Neural crest cell (in vitro differentiated cells): Measurements from ENCODE around the gene AIG1. TPM values are rescaled to one million over a fixed set of nuclear protein-coding genes. Genes with fewer than 3 reads are reported as not detected.

Experiments
- DNase-seq: peaks from one replicate; pipeline ENCODE4 v3.0.0; 2021; ENCODE audit warnings: low read depth, mixed read lengths, low spot score
- H3K27ac Mint-ChIP-seq: one replicate; pipeline ENCODE4 v1.8.0; 2021; ENCODE audit warnings: mild to moderate bottlenecking, mixed read lengths; ENCODE audit not compliant: unreplicated experiment
- H3K27me3 Mint-ChIP-seq: 2 replicates; pipeline ENCODE4 v1.8.0; 2021; ENCODE audit warnings: low read depth, mild to moderate bottlenecking, mixed read lengths
- H3K36me3 Mint-ChIP-seq: 2 replicates; pipeline ENCODE4 v1.8.0; 2021; ENCODE audit warnings: low read depth, mild to moderate bottlenecking, mixed read lengths
- H3K4me1 Mint-ChIP-seq: 2 replicates; pipeline ENCODE4 v1.8.0; 2021; ENCODE audit warnings: mixed read lengths
- H3K4me3 Mint-ChIP-seq: one replicate; pipeline ENCODE4 v1.8.0; 2021; ENCODE audit warnings: mild to moderate bottlenecking, mixed read lengths
- H3K9me3 Mint-ChIP-seq: 2 replicates; pipeline ENCODE4 v1.8.0; 2021; ENCODE audit warnings: mixed read lengths
- total RNA-seq: library from RNA; stranded (reverse); gene quantifications from 2 replicates; pipeline ENCODE4 v1.2.1, GENCODE V29; 2021
- TF ChIP-seq, protein P1 (sequence below): fragments of 200-600 bp; sonication (generic); conservative IDR thresholded peaks from 2 replicates; pipeline ENCODE4 v1.5.0; 2021; ENCODE audit warnings: antibody characterized with exemption, mild to moderate bottlenecking

AIG1 gene
- total RNA-seq, 1 donor from 2014 or later: 22.9 TPM

DNA sequence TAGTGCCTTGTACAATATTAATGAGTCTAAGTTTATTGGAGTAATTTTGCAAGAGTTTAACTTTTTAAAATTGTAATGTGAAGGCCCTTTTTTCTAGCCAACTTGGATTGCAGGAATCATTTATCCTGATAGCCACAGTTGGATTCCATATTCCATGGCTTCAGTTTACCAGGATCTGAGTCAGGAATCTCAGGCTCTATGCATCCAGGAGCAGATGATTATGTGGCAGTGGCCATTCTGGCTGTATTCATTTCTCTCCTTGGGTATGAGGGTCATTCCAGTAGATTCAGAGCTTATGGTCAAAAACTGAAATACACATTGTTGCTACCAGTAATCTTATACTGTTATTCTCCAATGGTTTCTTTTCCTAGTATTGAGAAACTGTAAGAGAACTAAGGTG is 2.9 kb downstream of the AIG1 start:
- Mint-ChIP-seq H3K27me3 (peaks cover 3% of the 10 kb centered on the region), H3K4me1 (peaks cover 23% of the 10 kb centered on the region), H3K4me3 (no peak overlapping the region), H3K9me3 (no peaks in the 10 kb centered on the region), H3K36me3 (no peaks in the 10 kb centered on the region), H3K27ac (no peak overlapping the region)
- TF ChIP-seq, protein P1, sequence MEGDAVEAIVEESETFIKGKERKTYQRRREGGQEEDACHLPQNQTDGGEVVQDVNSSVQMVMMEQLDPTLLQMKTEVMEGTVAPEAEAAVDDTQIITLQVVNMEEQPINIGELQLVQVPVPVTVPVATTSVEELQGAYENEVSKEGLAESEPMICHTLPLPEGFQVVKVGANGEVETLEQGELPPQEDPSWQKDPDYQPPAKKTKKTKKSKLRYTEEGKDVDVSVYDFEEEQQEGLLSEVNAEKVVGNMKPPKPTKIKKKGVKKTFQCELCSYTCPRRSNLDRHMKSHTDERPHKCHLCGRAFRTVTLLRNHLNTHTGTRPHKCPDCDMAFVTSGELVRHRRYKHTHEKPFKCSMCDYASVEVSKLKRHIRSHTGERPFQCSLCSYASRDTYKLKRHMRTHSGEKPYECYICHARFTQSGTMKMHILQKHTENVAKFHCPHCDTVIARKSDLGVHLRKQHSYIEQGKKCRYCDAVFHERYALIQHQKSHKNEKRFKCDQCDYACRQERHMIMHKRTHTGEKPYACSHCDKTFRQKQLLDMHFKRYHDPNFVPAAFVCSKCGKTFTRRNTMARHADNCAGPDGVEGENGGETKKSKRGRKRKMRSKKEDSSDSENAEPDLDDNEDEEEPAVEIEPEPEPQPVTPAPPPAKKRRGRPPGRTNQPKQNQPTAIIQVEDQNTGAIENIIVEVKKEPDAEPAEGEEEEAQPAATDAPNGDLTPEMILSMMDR: no peak
- DNase-seq: no peak

DNA sequence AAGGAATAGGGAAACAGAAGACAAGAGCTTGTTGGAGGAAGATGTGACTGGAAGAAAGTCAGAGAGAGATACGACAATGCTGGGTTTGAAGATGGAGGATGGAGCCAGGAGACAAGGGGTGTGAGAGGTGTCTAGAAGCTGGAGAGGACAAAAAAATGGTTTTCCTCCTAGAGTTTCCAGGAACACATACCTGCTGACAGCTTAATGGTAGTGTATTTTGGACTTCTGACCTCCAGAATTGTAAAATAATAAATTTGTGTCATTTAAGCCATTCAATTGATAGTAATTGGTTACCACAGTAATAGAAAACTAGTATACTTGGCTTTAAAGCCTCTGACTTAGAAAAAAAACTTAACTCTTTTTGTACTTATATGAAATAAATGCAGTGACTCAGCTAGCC is 3.6 kb downstream of the AIG1 start:
- Mint-ChIP-seq H3K27ac (no peak overlapping the region), H3K27me3 (no peaks in the 10 kb centered on the region), H3K4me1 (peaks cover 19% of the 10 kb centered on the region), H3K36me3 (no peaks in the 10 kb centered on the region), H3K4me3 (no peak overlapping the region), H3K9me3 (no peaks in the 10 kb centered on the region)
- no peak for DNase-seq
- TF ChIP-seq, protein P1: no peak

DNA sequence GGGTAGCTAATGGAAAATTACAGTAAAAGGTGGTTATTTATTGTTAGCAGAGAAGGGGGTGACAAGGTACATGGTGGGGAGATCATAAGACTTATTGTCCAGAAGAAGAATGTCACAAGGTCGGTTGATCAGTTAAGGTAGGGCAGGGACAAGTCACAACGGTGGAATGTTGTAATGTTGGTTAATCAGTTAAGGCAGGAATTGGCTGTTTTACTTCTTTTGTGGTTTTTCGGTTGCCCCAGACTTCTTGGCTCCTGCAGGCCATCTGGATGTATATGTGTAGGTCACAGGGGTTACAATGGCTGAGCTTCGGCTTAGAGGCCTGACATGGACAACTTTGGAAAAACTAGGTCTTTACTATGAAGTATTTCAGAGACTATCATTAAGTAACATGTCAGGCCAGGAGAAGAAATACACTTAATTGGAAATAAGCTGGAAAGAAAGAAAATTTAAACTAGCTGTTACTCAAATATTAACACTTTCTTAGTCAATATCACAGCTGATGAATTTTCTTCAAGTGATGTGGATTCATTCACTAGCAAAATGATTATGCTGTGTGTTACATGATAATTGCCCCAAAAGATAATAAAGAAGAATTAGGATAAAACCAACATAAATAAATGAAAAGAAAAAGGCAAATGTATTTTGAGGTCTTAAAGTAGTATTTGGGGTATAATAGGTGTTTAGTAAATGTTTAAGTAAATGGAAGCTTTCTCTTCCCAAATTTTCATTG is 4.4 kb downstream of the AIG1 start:
- Mint-ChIP-seq H3K36me3 (no peaks in the 10 kb centered on the region), H3K27ac (no peak overlapping the region), H3K4me3 (no peak overlapping the region), H3K4me1 (peaks cover 12% of the 10 kb centered on the region), H3K27me3 (no peaks in the 10 kb centered on the region), H3K9me3 (no peaks in the 10 kb centered on the region)
- DNase-seq: no peak
- TF ChIP-seq, protein P1: no peak

DNA sequence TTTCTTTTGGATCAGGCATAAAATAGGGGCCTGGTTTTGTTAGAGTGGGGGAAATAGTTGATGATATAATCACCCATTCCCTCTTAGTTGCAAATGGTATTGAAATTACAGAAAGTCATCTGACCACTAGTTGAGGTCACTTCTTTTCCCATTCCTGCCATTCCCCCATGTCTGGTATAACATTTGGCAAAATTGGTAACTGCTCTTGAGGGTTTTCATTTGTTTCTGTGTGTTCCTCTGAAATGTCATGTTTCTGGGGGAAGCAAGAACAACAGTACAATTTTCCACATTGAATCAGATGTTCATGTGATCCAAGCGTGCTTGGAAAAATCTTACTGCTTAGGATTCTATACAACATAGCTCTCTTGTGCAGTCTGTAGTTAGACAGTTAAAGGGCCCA is 7.3 kb downstream of the AIG1 start:
- H3K27me3 Mint-ChIP-seq: no peaks in the 10 kb centered on the region
- peaks cover 3% of the 10 kb centered on the region for H3K9me3 Mint-ChIP-seq
- no peak for DNase-seq
- H3K27ac Mint-ChIP-seq: no peak overlapping the region
- TF ChIP-seq, protein P1: no peak
- H3K4me3 Mint-ChIP-seq: no peak overlapping the region
- H3K4me1 Mint-ChIP-seq: no peaks in the 10 kb centered on the region
- peaks cover 4% of the 10 kb centered on the region for H3K36me3 Mint-ChIP-seq

DNA sequence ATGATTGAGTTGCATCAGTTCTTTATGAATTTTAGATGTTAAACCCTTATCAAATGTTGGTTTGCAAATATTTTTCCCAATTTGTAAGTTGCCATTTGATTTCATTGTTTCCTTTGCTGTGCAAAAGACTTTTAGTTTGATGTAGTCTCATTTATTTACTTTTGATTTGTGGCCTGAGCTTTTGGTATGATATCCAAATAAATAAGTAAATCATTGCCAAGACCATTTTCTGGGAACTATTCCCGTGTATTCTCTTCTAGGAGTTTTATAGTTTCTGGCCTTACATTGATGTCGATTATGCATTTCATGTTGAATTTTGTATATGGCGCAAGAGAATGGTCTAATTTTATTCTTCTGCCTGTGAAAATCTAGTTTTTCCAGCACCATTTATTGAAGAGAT is 13.4 kb downstream of the AIG1 start:
- no peaks in the 10 kb centered on the region for H3K27me3 Mint-ChIP-seq
- peaks cover 17% of the 10 kb centered on the region for H3K36me3 Mint-ChIP-seq
- H3K4me1 Mint-ChIP-seq: no peaks in the 10 kb centered on the region
- DNase-seq: no peak
- H3K9me3 Mint-ChIP-seq: peaks cover 13% of the 10 kb centered on the region
- TF ChIP-seq, protein P1: no peak
- no peak overlapping the region for H3K4me3 Mint-ChIP-seq
- no peak overlapping the region for H3K27ac Mint-ChIP-seq
